GDM1 (cell line): ENCODE results near the gene VCPKMT.

Experiments
- DNase-seq: peaks from one replicate; lab custom pipeline; 2025; lab: John Stamatoyannopoulos, UW

The VCPKMT gene

DNA sequence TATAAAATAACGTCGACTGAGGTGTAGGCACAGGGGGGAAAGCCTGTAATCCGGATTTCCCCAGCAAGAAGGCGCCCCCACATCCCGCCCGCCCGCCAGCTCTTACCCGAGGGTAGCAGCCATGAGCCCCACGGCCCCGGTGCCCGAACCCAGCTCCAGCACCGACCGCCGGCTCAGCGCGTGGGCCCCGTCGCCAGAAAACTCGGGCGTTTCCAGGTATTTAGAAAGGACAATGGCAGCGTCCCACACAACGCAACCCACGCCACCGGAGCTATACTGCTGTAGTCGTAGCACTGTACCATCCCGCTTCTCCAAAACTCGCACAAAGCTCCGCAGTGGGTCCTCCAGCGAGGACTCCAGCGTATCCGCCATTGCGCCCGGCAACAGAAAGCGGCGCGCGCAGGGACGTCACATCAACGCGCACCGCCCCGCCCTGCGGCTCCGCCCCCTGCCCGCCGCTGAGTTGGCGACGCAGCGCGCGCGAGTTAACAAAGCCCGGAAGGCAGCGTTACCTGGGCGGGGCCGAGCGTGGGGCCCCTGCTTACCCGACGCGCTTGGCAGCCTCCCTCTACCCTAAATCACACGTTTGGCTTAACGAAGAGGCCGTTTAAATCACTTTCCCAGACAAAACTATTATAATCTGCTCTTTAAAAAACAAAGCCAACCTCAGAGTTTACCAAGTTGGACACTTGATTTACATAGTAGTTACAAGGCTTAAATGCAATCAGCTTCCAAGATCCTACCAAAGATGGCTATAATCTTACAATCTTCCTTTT is at the start of gene VCPKMT:
Gene VCPKMT, minus strand, starts transcription at position 392 of the 776 bp plus-strand sequence. Its CDS starts 20 bp downstream, at position 372.
- DNase-seq: peak; percentile 92

DNA sequence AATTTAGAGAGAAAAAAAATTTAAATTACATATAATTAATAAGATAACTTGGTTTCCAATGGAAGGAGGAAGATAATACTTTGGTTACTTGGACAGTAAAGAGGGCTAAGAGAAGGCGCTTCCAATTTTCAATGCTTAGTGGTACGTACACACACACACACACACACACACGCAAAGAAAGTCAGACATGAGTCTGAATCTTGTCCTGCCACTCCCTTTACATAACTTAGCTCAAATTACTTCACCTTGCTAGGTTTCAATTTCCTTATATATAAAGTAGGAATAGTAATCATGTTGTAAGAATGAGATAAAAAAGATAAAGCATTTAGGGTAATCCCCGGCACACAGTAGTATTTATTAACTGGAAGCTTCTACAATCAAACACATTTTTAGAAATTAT is 39.7 kb upstream of the VCPKMT start:
- no peak for DNase-seq

- no peak for DNase-seq
Observed at GRCh38 chr14:50148799-50149198, 32.4 kb upstream of the VCPKMT start.

DNA sequence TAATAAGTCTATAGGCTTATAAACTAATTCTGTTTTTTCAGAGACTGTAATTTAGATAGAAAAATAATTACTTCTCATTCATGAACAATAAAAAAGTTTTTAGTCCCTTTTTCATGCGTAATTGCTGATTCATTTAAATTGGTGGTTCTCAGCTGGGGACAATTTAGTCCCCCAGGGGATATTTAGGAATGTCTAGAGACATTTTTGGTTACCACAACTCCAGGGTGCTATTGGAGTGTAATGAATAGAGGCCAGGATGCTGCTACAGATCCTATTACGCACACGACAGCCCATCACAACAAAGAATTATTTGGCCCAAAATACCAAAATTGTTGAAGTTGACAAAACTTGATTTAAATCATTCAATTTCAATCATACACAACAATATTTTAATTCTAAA is 22.8 kb upstream of the VCPKMT start:
- DNase-seq: no peak

DNA sequence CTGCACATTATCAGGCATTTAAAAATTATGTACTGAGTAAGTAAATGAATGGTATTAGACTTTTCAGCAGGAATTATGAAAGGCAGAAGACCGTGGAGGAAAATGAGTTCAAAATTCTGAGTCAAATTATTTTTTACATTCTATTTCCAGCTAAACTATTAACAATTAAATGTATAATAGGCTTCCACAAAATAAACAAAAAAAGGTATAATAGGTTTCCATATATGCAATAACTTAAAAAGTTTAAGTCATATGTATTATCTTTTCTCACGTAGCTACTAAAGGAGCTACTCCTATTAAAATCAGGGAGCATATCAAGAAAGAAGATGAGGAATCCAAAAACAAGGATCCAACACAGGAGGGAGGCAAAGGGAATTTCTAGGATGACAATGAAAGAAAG is 11.4 kb upstream of the VCPKMT start:
- DNase-seq: no peak

- DNase-seq: no peak
Observed at GRCh38 chr14:50123062-50123461, 6.7 kb upstream of the VCPKMT start.

DNA sequence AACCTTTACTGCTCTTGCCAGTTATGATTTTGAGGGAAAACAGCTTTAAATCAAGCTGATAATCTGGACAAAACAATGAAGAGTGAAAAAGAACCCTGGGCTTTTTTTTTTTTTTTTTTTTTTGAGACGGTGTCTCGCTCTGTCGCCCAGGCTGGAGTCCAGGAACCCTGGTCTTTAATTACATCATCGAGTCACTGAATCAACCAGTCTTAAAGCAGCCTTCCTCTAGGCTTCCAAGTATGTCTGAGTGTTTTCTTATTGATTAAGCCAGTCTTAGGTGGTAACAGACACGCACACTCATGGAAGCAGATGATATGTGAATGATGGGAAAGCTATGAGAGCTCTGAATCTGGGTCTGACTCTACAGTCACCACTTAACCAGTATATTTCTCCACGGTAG is 5.9 kb upstream of the VCPKMT start:
- no peak for DNase-seq

GRCh38 chr14:50121486-50121885 is 5.1 kb upstream of the VCPKMT start:
- no peak for DNase-seq

DNA sequence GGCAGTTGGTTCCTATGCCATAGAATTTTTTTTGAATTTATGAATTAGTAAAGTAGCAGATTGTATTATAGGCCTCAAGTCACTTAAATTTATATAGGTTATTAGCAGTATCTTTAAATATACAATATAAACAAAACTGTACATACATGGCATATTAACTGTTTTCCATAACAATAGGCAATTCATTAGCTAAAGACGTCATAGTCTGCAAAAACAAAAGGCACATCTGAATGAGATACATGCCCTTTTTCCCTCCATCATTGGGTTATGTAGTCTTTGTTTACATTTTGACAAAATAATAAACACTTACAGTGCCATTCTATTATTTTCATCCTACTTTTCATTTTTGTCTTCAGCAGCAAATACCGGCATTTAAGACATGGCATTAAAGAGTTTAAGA is 1.1 kb upstream of the VCPKMT start:
- no peak for DNase-seq

DNA sequence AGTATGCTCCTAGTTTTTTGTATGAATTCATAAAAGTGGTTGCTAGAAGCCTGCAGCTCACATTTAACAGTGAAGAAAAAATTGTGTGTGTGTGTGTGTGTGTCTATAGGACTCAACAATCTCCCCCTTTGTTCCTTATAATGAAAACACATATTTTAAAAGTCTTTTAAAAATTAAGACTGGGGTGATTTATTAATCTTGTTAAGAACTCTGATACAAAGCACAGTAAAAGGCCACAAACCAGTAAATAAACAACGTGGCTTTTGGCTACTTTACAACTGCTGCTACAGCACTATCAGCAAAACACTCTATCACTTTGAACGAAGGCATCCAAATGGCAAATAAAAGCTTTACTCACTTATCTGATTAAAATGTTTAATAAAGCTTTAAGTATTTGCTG is 594 bp upstream of the VCPKMT start:
- DNase-seq: no peak

DNA sequence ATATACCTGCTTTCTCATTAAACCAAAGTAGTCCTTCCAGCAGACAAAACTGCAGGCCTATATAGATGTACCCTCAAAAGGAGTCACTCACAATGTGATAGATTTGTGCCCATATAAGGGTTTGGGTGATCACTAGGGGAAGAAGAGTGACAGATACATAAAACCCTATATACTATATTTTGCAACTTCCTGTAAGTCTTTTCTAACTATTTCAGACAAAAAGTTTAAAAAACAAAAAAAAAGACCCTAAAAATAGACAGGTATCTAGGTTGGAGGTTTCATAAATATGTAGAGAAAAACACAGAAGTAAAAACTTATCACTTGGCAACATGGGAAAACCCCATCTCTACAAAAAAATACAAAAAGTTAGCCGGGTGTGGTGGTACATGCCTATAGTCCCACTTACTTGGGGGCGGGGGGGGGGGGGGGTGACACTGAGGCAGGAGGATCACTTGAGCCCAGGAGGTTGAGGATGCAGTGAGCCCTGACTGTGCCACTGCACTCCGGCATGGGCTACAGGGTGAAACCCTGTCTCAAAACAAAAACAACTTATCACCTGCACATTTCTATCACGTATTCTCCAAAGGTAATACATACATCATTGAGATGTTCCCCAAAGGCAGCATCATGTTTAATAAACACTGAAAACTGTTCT is 2.9 kb downstream of the VCPKMT start:
- DNase-seq: no peak

DNA sequence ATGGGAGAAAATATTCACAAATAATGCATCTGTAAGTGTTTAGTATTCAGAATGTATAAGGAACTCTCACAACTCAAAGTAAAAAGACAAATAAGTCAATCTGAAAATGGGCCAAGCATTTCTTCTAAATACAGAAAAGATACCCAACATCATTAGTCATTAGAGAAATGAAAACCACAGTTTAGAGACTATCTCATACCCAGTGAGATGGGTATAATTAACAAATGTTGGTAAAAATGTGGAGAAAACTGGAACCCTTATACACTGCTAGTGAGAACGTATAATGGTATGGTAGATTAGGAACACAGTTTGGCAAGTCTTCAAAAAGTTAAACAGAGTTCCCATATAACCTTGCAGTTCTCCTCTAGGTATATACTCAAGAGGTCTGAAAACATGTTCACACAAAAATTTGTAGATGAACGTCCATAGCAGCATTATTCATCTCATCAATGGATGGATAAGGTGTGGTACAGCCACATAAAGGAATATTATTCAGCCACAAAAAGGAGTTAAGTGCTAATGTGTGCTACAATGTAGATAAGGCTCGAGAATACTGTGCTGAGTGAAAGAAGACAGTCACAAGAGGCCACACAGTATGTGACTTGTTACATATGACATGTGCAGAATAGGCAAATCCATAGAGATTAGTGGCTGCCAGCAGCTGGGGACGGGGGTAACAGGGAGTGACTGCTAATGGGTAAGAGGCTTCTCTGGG is 5.9 kb downstream of the VCPKMT start:
- no peak for DNase-seq

DNA sequence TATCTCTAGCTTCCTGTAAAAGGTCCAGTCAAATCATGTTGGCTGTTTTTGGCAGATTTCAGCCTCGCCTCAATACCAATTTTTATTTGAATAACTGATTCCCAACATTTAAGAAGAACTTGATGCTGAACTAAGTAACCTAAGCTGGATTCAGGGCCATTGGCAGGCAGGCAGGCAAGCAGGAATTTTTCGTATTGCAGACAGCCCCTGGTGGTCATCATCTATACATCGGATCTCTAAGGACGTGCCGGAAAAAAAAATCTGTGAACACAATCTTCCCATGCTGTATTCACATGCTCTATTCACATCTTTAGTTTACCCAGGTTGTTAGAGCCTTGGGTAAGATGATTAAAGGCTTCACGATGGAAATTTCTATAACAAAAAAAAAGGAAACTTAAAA is 7.0 kb downstream of the VCPKMT start:
- DNase-seq: no peak

GRCh38 chr14:50107850-50108249 is 8.5 kb downstream of the VCPKMT start:
- DNase-seq: no peak

DNA sequence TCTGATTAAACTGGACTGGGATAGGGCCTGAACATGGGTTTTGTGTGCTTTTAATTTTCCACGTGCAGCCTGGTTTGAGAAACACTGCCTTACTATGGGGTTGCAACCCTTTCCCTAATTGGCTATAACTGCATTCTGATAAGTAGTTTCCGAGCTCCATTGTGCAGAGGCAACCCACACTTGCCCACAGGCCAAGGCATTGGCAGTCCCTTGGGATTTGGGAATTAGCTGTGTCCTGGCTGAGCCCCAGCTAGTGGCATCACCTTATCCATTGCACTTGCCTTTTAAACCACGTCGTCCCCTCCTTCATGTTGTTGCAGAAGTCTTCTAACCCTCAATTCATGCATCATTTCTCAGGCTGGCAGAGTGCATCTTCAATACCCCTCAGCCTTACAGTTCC is 10.2 kb downstream of the VCPKMT start:
- DNase-seq: no peak

- DNase-seq: no peak
Observed at GRCh38 chr14:50103558-50103957, 12.8 kb downstream of the VCPKMT start.

- no peak for DNase-seq
Observed at GRCh38 chr14:50101417-50101816, 15.0 kb downstream of the VCPKMT start.

DNA sequence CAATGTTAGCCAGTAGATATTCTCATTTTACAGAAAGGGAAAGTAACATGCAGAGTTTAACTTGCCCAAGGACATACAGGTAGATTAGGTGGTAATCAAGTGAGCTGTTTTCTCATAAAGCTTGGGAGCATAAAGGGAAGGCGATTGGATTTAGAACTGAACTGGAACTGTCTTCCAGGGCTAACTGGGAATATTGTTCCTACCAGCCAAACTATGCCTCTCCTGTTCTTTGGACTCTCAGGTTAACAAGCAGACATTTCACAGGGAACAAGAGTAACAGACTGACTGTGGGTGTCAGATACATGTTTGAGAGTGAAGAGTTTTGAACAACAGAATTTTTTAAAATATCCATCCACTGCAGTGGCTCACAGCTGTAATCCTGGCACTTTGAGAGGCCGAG is 15.6 kb downstream of the VCPKMT start:
- DNase-seq: no peak

DNA sequence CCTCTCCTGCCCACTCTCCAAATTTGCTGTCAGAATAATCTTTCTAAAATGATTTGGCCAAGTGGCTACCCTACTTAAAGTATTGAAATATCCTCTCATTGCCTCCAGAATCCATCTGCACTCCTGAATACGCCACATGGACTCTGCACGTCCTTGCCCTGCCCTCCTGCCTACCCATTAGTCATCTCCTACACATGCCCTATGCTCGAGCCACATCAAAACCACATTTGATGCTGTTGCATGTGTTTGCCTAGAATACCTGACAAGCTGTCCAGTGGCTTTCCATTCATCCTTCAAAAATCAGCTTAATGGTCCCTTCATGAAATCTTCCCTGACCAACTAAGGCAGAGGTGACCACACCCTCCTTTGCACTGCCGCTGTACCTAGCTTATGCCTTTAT is 17.0 kb downstream of the VCPKMT start:
- no peak for DNase-seq

DNA sequence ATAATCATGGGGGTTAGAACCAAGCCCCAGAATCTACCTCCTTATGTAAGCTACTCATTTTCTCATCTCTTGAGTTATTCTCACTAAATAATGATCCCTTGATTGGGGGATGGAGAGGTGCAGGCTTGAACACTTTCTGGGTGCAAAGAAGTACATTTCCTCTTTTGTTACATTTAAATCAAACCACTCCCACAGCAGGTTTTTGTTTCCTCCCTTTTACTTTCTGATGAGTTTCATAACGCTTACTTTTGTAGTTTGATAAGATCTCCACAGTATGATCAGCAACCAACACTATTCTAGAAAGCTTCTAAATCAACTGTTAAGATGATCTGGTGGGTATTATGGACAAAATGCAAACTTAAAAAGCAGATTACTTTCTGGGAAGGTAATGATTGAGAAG is 20.5 kb downstream of the VCPKMT start:
- no peak for DNase-seq

- DNase-seq: no peak
Observed at GRCh38 chr14:50094056-50094755, 22.2 kb downstream of the VCPKMT start.

GRCh38 chr14:50093496-50093895 is 22.9 kb downstream of the VCPKMT start:
- no peak for DNase-seq
